Measurements from ENCODE around the gene DDRGK1.

GRCh38 chr20:3168829-3169590, 35.5 kb downstream of the DDRGK1 start:
- TF ChIP-seq POLR2AphosphoS5 (IDR thresholded peaks at IDR 0.05; ENCODE audit: low read depth, low read length) (no peak), TAF1 (IDR thresholded peaks at IDR 0.05; ENCODE audit: borderline replicate concordance, insufficient read depth, low read length) (no peak), REST (IDR thresholded peaks at IDR 0.05; ENCODE audit: insufficient read depth in 1 of 2, low read depth in 2 of 2, low read length in 2 of 2) (no peak), SIN3A (IDR thresholded peaks at IDR 0.05; ENCODE audit: borderline replicate concordance, insufficient read depth, low read length) (no peak), FOXP2 (optimal IDR thresholded peaks at IDR 0.05; ENCODE audit: borderline replicate concordance, extremely low read depth, extremely low read length, insufficient read depth) (no peak)

All from PFSK-1 (cell line).